HEK293 (cell line): ENCODE data around the gene SLC66A2.

ENCODE experiments used
- CTCF ChIA-PET: fragments of 350-600 bp; formaldehyde crosslinking; extraction: SDS; loops from one replicate; lab custom pipeline; 2021; ENCODE audit warnings: antibody characterized with exemption; lab: Yijun Ruan, JAX
- POLR2A ChIA-PET: fragments of 300-600 bp; formaldehyde crosslinking; extraction: SDS; loops from one replicate; lab custom pipeline; 2020; ENCODE audit warnings: antibody characterized with exemption, inconsistent platforms; lab: Yijun Ruan, JAX
- H3K27ac ChIP-seq: fragments of 200-500 bp; sonication (Bioruptor generic); 2 replicates; pipeline ENCODE4 v1.5.1; 2014; ENCODE audit warnings: low read depth, low read length, control low read depth, inconsistent platforms; ENCODE audit errors: extremely low read depth
- H3K36me3 ChIP-seq, 2 experiments: fragments of 200-500 bp in 1 of 2; sonication (Bioruptor generic) in 1 of 2; 1 replicate in 1 of 2; 2 replicates in 1 of 2; pipeline ENCODE4 v1.5.1; 2014 to 2017; ENCODE audit warnings: inconsistent platforms in 2 of 2, low read length in 2 of 2; ENCODE audit not compliant: control insufficient read depth in 2 of 2, insufficient read depth in 1 of 2
- H3K4me1 ChIP-seq: fragments of 200-500 bp; sonication (Bioruptor generic); 2 replicates; pipeline ENCODE4 v1.5.1; 2014; ENCODE audit warnings: mild to moderate bottlenecking, low read length, inconsistent platforms; ENCODE audit not compliant: control insufficient read depth, insufficient read depth
- H3K4me3 ChIP-seq: 2 replicates; pipeline ENCODE4 v1.5.1; 2011; ENCODE audit warnings: low read depth, mild to moderate bottlenecking, control low read depth, low read length, moderate library complexity
- H3K9me3 ChIP-seq: fragments of 200-500 bp; sonication (Bioruptor generic); 2 replicates; pipeline ENCODE4 v1.5.1; 2014; ENCODE audit warnings: low read depth, low read length, inconsistent platforms; ENCODE audit not compliant: control insufficient read depth, insufficient read depth
- AEBP2 ChIP-seq: fragments of 450-650 bp; formaldehyde crosslinking; IDR thresholded peaks from 2 replicates; pipeline ENCODE4 v1.5.1; 2016; ENCODE audit warnings: missing biosample characterization, missing genetic modification characterization, borderline replicate concordance
- ATF2 ChIP-seq: fragments of 450-650 bp; formaldehyde crosslinking; IDR thresholded peaks from 2 replicates; pipeline ENCODE4 v1.5.1; 2016; ENCODE audit warnings: missing biosample characterization, missing genetic modification characterization, low read depth
- ELK4 ChIP-seq: IDR thresholded peaks from 2 replicates; pipeline ENCODE4 v1.6.1; 2011; ENCODE audit warnings: mild to moderate bottlenecking, low read depth, low read length, borderline replicate concordance
- OVOL3 ChIP-seq: fragments of 450-650 bp; formaldehyde crosslinking; IDR thresholded peaks from 2 replicates; pipeline ENCODE4 v1.5.1; 2016; ENCODE audit warnings: missing biosample characterization, missing genetic modification characterization
- PATZ1 ChIP-seq: fragments of 450-650 bp; formaldehyde crosslinking; IDR thresholded peaks from 2 replicates; pipeline ENCODE4 v1.5.1; 2016; ENCODE audit warnings: missing biosample characterization, missing genetic modification characterization
- PBX3 ChIP-seq: sonication (generic); formaldehyde crosslinking; IDR thresholded peaks from 2 replicates; pipeline ENCODE4 v1.8.1; 2022; ENCODE audit warnings: mild to moderate bottlenecking, moderate library complexity, missing genetic modification reagents
- ZBTB17 ChIP-seq: fragments of 450-650 bp; formaldehyde crosslinking; IDR thresholded peaks from 2 replicates; pipeline ENCODE4 v1.5.1; 2016; ENCODE audit warnings: missing biosample characterization, missing genetic modification characterization
- ZIC2 ChIP-seq: fragments of 450-650 bp; formaldehyde crosslinking; IDR thresholded peaks from 2 replicates; pipeline ENCODE4 v1.5.1; 2016; ENCODE audit warnings: missing biosample characterization, missing genetic modification characterization
- ZNF221 ChIP-seq: fragments of 450-650 bp; formaldehyde crosslinking; IDR thresholded peaks from 2 replicates; pipeline ENCODE4 v1.5.1; 2017; ENCODE audit warnings: missing biosample characterization, missing genetic modification characterization, borderline replicate concordance
- ZNF223 ChIP-seq: fragments of 450-650 bp; formaldehyde crosslinking; IDR thresholded peaks from 2 replicates; pipeline ENCODE4 v1.5.1; 2016; ENCODE audit warnings: missing biosample characterization, missing genetic modification characterization
- ZNF26 ChIP-seq: fragments of 450-650 bp; formaldehyde crosslinking; IDR thresholded peaks from 2 replicates; pipeline ENCODE4 v1.5.1; 2016; ENCODE audit warnings: missing biosample characterization, missing genetic modification characterization
- ZNF362 ChIP-seq: fragments of 450-650 bp; formaldehyde crosslinking; IDR thresholded peaks from 2 replicates; pipeline ENCODE4 v1.5.1; 2016; ENCODE audit warnings: missing biosample characterization, missing genetic modification characterization
- ZNF555 ChIP-seq: fragments of 450-650 bp; formaldehyde crosslinking; conservative IDR thresholded peaks from 2 replicates; pipeline ENCODE4 v1.5.1; 2017; ENCODE audit warnings: missing biosample characterization, mild to moderate bottlenecking, missing genetic modification characterization, inconsistent platforms

Gene SLC66A2

GRCh38 chr18:79883461-79884293 is 67.8 kb downstream of the SLC66A2 start:
- TF ChIP-seq PATZ1 (tag by site-specific recombination) (no peak), ELK4 (no peak), AEBP2 (tag by site-specific recombination) (no peak), OVOL3 (tag by site-specific recombination) (no peak), ZNF362 (tag by site-specific recombination) (no peak), ZIC2 (tag by site-specific recombination) (no peak), ZNF26 (no peak), ZBTB17 (tag by site-specific recombination) (no peak), ATF2 (tag by site-specific recombination) (no peak), PBX3 (no peak), ZNF223 (tag by site-specific recombination) (no peak), ZNF221 (no peak), ZNF555 (tag by site-specific recombination) (no peak)
- Histone ChIP-seq H3K4me3 (no peak overlapping the region), H3K27ac (no peak overlapping the region), H3K36me3 (no peaks in the 10 kb centered on the region), H3K4me1 (no peaks in the 10 kb centered on the region), H3K9me3 (no peaks in the 10 kb centered on the region)
- ChIA-PET POLR2A (no interaction called here), CTCF (no interaction called here)
